ENCODE results near the gene TP53RK. TPM values are rescaled to one million over a fixed set of nuclear protein-coding genes. Genes with fewer than 3 reads are reported as not detected.

The TP53RK gene
- total RNA-seq, 1 experiment from 2014 or later: 21.5 TPM

GRCh38 chr20:46682063-46682821 is 7.0 kb downstream of the TP53RK start:
- H4K8ac ChIP-seq (replicated peaks; ENCODE audit: insufficient read length, low read depth, low read length): no peak overlapping the region
- no peak overlapping the region for H2BK20ac ChIP-seq (ENCODE audit: low read depth, low read length, poor library complexity, severe bottlenecking)
- peaks cover 5% of the 10 kb centered on the region; the same call in 1 of the 2 replicates for H3K79me2 ChIP-seq (ENCODE audit: insufficient read depth, low read length)
- no peak overlapping the region for H2BK5ac ChIP-seq (ENCODE audit: insufficient read length, low read length)
- Mint-ChIP-seq H3K27me3 (ENCODE audit: low read depth) (no peaks in the 10 kb centered on the region), H3K9me3 (peaks cover 0 to 3% of the 10 kb centered on the region in 2 experiments; a peak in 1 of 5 replicates), H3K4me1 (peaks cover 53 to 54% of the 10 kb centered on the region in 2 experiments), H3K4me3 (peak overlapping the region; percentile 78 to 85; a peak in 4 of 5 replicates), H3K36me3 (ENCODE audit: insufficient read depth in 1 of 3, low read depth in 3 of 3) (peaks cover 28 to 56% (median 52%) of the 10 kb centered on the region in 3 experiments), H3K27ac (no peak overlapping the region)
- peaks cover 7% of the 10 kb centered on the region for H3K79me1 ChIP-seq (ENCODE audit: insufficient read depth, low read depth, low read length, poor library complexity, severe bottlenecking)
- H2BK120ac ChIP-seq (ENCODE audit: low read depth, low read length, poor library complexity, severe bottlenecking): no peak overlapping the region
- peaks cover 11% of the 10 kb centered on the region; the same call in 1 of the 2 replicates for H3K4me1 ChIP-seq (ENCODE audit: insufficient read depth, low read length)
- no peaks in the 10 kb centered on the region for H3K9me3 ChIP-seq (ENCODE audit: control insufficient read depth, low read depth, low read length)
- peaks cover 4% of the 10 kb centered on the region for H3K23me2 ChIP-seq (ENCODE audit: insufficient read length, low read depth, low read length, poor library complexity, severe bottlenecking)
- H4K91ac ChIP-seq (ENCODE audit: insufficient read length, low read depth, low read length): no peak overlapping the region
- WGBS (ENCODE audit: extremely low coverage, insufficient read length, low lambda C conversion rate): no CpG with 5 or more reads among the region's 9 CpGs
- H2AK5ac ChIP-seq (ENCODE audit: insufficient read length, low read length): no peak overlapping the region
- H2BK15ac ChIP-seq (ENCODE audit: low read depth, low read length): no peak overlapping the region
- H3K56ac ChIP-seq (ENCODE audit: insufficient read length, low read depth, low read length): no peak overlapping the region
- no peak overlapping the region for H3K27ac ChIP-seq (ENCODE audit: insufficient read length, low read depth, low read length)
- no peak overlapping the region for H4K5ac ChIP-seq (ENCODE audit: insufficient read length, low read depth, low read length)
- no peak overlapping the region for H3K4ac ChIP-seq (ENCODE audit: low read depth, low read length)
- no peaks in the 10 kb centered on the region for H3K27me3 ChIP-seq (ENCODE audit: insufficient read depth, low read length)
- no peak overlapping the region for H2AFZ ChIP-seq (ENCODE audit: low read length)
- H3K4me2 ChIP-seq (ENCODE audit: insufficient read depth, insufficient read length, low read length): peak overlapping the region; percentile 83
- H3K14ac ChIP-seq (ENCODE audit: insufficient read depth, low read length): no peak overlapping the region
- H3K23ac ChIP-seq (ENCODE audit: insufficient read length, low read depth, low read length): no peak overlapping the region
- H3T11ph ChIP-seq (ENCODE audit: low read length): no peak overlapping the region
- DNase-seq: no peak
- no peak overlapping the region for H2BK12ac ChIP-seq (ENCODE audit: insufficient read length, low read depth, low read length)
- H4K20me1 ChIP-seq (ENCODE audit: control insufficient read depth, insufficient read depth, insufficient read length): peaks cover 2% of the 10 kb centered on the region
- H3K18ac ChIP-seq (ENCODE audit: insufficient read length, low read depth, low read length): no peak overlapping the region
- TF ChIP-seq CTCF (conservative IDR thresholded peaks at IDR 0.05): no peak
- no peak overlapping the region for H3K9ac ChIP-seq (ENCODE audit: extremely low read depth, insufficient read length, low read length)
